GM10248 (cell line): ENCODE results near the gene ZNF736.
"Not testable (repeated sequence)": the region's sequence is repeated elsewhere in the genome, so short reads cannot be mapped to it uniquely, and the experiment has no call there.

Experiments used
- CTCF ChIA-PET: fragments of 300-600 bp; sonication (Branson Sonifier 250); formaldehyde crosslinking; extraction: SDS; loops from one replicate; lab custom pipeline; 2021; ENCODE audit warnings: antibody characterized with exemption; lab: Yijun Ruan, JAX
- POLR2A ChIA-PET: fragments of 350-650 bp; sonication (Branson Sonifier 250); formaldehyde crosslinking; extraction: SDS; loops from one replicate; lab custom pipeline; 2020; ENCODE audit warnings: antibody characterized with exemption; lab: Yijun Ruan, JAX
- DNase-seq: peaks from one replicate; pipeline ENCODE4 v3.0.0; 2012; ENCODE audit errors: extremely low spot score
- CTCF ChIP-seq: IDR thresholded peaks from 2 replicates; pipeline ENCODE4 v1.5.1; 2012; ENCODE audit warnings: mild to moderate bottlenecking, low read depth; ENCODE audit errors: extremely low read depth, missing control alignments, control extremely low read depth

ZNF736 gene

DNA sequence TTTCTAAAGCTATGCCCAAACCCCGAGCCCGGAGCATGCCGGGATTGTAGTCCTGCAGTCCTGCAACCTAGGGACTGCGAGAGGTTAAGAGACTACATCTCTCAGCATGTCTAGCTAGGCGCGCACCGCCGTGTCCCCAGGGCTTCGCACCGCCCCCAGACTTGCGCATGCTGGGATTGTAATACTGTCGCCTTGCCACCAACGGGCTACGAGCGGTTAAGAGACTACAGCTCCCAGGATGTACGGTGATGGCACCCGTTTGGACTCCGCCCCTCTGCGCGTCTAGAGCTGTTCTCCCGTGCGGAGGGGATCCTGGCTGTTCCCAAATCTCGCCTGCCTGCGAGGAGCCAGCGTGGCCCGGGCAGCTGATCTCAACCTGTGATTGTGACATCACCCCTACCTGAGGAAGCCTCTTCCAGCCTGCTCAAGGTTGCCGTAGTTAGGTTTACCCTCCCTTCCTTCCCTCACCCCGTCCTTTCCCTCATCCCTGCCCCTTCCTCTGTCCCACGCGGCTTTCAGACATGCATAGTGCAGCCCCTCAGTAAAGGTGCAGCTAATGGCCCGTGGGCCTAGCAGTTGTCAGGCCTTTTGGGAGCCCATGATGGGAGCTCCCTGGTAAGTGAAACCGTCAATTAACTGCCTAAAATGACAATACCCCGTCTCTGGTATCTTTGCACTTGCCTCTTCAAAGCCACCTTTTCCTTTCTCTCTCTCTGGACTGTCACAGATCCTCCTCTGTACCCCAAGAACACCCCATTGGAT lies 6.3 kb upstream of the ZNF736 start:
- CTCF ChIA-PET = interaction anchor here (1.7 kb wide), 1 partner anchor 10 kb away, joined by 6 read pairs; no protein-coding TSS in a partner anchor
- POLR2A ChIA-PET = interaction anchor here (0.7 to 1.0 kb wide), 2 partner anchors 12 to 255 kb away, joined by 3 to 5 read pairs; partner anchors contain the start of gene ZNF680
- no peak for TF ChIP-seq CTCF
- DNase-seq = peak; percentile 80

GRCh38 chr7:64308016-64308270 lies 5.8 kb upstream of the ZNF736 start:
- ChIA-PET CTCF (no interaction called here), POLR2A (no interaction called here)
- no peak for DNase-seq
- TF ChIP-seq CTCF = no peak

DNA sequence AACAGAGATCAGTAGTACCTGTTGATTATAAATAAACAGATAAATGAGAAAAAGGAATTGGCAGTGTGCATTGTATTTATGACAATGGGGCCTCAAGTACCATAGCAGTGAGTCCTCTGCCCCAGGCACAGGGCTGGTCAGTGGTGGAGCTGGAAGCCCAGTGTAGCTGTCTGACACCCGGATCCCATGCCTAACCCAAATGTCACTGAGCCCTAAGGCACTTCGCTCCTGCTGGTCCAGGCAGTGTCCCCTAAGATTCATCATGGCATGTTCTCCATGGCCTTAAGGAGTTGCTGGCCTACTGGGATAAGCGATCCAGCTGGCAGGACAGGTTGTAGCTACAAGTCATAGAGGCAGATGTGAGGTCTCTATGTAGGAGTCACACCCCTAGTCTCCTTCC lies 3.3 kb upstream of the ZNF736 start:
- no peak for TF ChIP-seq CTCF
- POLR2A ChIA-PET = no interaction called here
- no peak for DNase-seq
- CTCF ChIA-PET = no interaction called here

GRCh38 chr7:64312826-64313225 lies 935 bp upstream of the ZNF736 start:
- ChIA-PET CTCF (interaction anchor here (1.2 kb wide), 1 partner anchor 8 kb away, joined by 3 read pairs; no protein-coding TSS in a partner anchor), POLR2A (no interaction called here)
- no peak for DNase-seq
- no peak for TF ChIP-seq CTCF

- DNase-seq = no peak
- TF ChIP-seq CTCF = no peak
- ChIA-PET CTCF (interaction anchor here (0.6 to 1.4 kb wide), 2 partner anchors 10 to 19 kb away, joined by 3 read pairs; no protein-coding TSS in a partner anchor), POLR2A (interaction anchor here (1.3 kb wide), 1 partner anchor 351 kb away, joined by 4 read pairs; the partner anchor contains the start of gene ZNF107)
Measured at GRCh38 chr7:64314566-64314965, 805 bp downstream of the ZNF736 start.

DNA sequence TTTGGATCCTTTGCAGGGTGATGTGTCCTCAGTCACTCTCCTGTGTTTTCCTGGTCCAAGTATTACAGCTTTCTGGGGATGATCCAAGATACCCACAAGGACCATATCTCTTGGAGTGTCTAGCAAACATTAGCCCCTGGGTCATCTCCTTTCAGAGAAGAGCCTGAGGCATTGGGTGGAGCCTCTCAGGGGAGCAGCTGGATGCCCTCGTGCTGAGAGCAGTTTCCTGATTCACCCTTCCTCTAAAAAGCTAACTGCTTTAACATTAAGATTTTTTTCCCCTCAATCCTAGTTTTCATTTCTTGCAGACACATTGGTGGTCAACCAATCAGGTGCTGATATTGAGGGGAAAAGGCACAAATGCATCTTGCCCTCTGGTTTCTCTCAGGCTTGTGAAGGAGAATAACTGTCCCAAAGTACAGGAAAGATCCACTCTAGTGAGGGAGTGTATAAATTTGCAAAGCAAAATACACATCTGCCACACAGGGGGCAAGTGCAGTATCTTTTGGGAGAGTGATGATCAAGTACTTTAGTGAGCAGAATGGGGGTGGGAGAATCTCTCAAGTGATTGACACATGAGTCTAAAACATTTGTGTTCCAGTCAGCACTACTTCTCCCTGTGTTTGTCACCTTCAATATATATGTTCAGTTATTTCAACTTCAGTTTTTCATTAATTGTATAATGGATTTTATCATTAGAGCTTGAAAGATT lies 2.4 kb downstream of the ZNF736 start:
- CTCF ChIA-PET = interaction anchor here (1.7 kb wide), 1 partner anchor 9 kb away, joined by 6 read pairs; no protein-coding TSS in a partner anchor
- POLR2A ChIA-PET = interaction anchor here (0.6 kb wide), 1 partner anchor 246 kb away, joined by 4 read pairs; no protein-coding TSS in a partner anchor
- not testable (repeated sequence) for DNase-seq
